Heart left ventricle (tissue), 13 donors: ENCODE data around the gene TMEM214.

Source experiments
- CTCF ChIP-seq, 12 donors: fragments of 200-600 bp; sonication (generic) in 4 of 12; IDR thresholded peaks; one replicate each; pipeline versions ENCODE4 v1.5.0 to v1.8.0; 2018 to 2022; ENCODE audit warnings: antibody characterized with exemption in 12 of 12, mild to moderate bottlenecking in 5 of 12
- POLR2A ChIP-seq, 2 donors: fragments of 450-650 bp; IDR thresholded peaks; one replicate each; pipeline ENCODE4 v1.6.1; 2017; ENCODE audit warnings: antibody characterized with exemption in 2 of 2, mild to moderate bottlenecking in 2 of 2, moderate library complexity in 2 of 2
- donor health status: ischemic (EF 13 %, LVEDD 7.1; RV severe dilation, severe dysfunction).
- donor health status: DM: no; HTN: yes; CAD: no.
- donor health status: DM: no; HTN: no; CAD: no.
- donor health status: ischemic (EF 25% LVEDD 6.9; RV normal size, moderate dysfunction).
- donor health status: ischemic (EF 25% LVEDD 5.7; RV mildly dilated, moderate dysfunction).
- donor health status: ischemic (EF 35%, LVEDD 5.7; RV mildly dilated, moderate dysfunction).
- donor health status: nonischemic (EF 11% LVEDD 7.7; RV severe dilation, severe dysfunction).
- donor health status: DM: yes; HTN: yes; CAD: no.
- donor health status: PGD.
- donor health status: ischemic (EF 29% LVEDD 5.4; RV normal size, mild dysfunction).
- donor health status: nonischemic (EF 23%, LVEDD 6.1; RV moderate dilation, normal function).

GRCh38 chr2:27070653-27071276 is 38.0 kb downstream of the TMEM214 start:
- TF ChIP-seq POLR2A (IDR thresholded peaks at IDR 0.05) (no peak), CTCF (IDR thresholded peaks at IDR 0.05) (no peak)
